Measurements from ENCODE around the gene MYOM1.
"Not testable (repeated sequence)": the region's sequence is repeated elsewhere in the genome, so short reads cannot be mapped to it uniquely, and the experiment has no call there.

Gene MYOM1

DNA sequence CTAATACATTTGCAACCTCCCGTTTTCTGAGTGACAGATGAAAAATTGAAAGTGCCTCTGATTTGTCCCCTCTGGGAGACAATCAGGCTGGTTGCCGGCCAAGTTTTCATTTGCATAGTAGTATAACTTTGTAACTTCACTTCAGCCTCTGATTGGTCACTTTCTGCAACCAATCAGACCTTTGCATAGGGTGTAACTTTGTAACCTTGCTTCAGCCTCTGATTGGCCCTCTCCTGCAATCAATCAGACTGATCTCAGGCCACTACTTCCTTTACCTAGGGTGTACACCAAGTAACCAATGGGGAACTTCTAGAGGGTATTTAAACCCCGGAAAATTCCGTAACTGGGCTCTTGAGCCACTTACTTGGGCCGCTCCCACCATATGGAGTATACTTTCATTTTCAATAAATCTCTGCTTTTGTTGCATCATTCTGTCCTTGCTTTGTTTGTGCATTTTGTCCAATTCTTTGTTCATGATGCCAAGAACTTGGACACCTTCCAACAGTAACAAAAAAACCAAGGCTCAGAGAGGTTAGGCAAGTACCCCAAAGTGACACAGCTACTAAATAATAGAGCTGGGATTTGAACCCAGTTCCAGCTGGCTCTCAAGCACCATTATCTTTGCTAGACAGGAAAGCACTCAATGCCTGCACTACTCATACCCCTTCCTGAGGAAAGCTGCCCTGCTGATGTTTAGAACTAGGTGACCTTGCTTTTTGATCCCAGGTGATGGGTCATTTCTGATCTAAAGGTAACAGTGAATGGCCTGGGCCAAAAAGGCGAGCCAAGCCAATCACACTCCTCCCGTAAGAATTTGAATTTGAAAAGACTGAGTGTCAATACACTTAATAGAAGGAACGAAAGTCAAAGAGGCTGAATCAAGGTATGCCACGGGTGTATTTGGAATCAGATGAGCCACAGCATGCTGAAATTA lies 10.9 kb upstream of the MYOM1 start:
- H3K27me3 ChIP-seq (ENCODE audit: control insufficient read depth in 1 of 2, insufficient read depth in 2 of 2, low read length in 2 of 2) = no peaks in the 10 kb centered on the region
- no peak overlapping the region for H3K27ac ChIP-seq (ENCODE audit: low read depth, low read length)
- H3K4me3 ChIP-seq (ENCODE audit: low read depth in 1 of 2, low read length in 2 of 2) = no peak overlapping the region
- H3K9ac ChIP-seq (ENCODE audit: low read length) = no peak overlapping the region
- no peaks in the 10 kb centered on the region for H3K9me3 ChIP-seq (ENCODE audit: low read length)
- H3K4me1 ChIP-seq (ENCODE audit: insufficient read depth, low read length) = no peaks in the 10 kb centered on the region
- H3K36me3 ChIP-seq (ENCODE audit: insufficient read depth, low read length) = no peaks in the 10 kb centered on the region

DNA sequence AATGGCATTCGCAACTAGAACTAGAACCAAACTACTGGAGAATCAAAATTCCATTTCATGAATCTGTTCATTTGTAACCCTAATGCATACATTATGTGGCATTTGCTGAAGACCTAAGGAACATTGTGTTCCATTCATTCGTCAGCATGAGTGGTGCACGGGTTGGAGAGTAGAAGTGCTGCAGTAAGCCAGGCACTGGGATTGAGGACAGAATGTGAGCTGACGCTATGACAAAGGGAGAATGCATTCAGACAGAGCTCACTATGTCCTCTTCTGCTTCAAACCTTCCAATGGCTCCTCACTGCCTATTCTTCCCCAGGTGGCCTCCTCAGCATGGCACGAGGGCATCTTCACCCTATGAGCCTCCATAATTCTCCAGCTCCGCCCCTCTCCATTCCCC lies 6.3 kb upstream of the MYOM1 start:
- H3K9ac ChIP-seq (ENCODE audit: low read length) = no peak overlapping the region
- H3K27ac ChIP-seq (ENCODE audit: low read depth, low read length) = no peak overlapping the region
- no peaks in the 10 kb centered on the region for H3K9me3 ChIP-seq (ENCODE audit: low read length)
- H3K27me3 ChIP-seq (ENCODE audit: control insufficient read depth in 1 of 2, insufficient read depth in 2 of 2, low read length in 2 of 2) = no peaks in the 10 kb centered on the region
- no peaks in the 10 kb centered on the region for H3K4me1 ChIP-seq (ENCODE audit: insufficient read depth, low read length)
- no peaks in the 10 kb centered on the region for H3K36me3 ChIP-seq (ENCODE audit: insufficient read depth, low read length)
- no peak overlapping the region for H3K4me3 ChIP-seq (ENCODE audit: low read depth in 1 of 2, low read length in 2 of 2)

DNA sequence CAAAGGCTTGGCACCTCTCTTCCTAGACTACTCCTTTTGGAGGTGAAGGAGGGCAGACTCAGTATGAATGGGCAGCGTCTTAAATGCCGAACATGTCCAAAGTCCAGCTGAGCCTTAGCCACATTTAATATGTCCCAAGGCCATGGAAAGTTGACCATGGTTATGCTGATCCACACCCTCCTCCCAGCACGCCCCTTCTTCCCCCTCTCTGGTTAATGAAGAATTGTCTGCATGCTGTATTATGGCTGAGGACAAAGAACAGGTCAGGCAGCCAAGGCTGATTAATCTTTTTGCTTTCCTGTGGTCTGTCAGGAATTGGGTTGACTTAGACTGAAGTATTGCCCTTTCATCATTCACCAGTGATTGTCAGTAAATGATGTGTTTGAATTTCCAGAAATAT lies 5.8 kb upstream of the MYOM1 start:
- Histone ChIP-seq H3K36me3 (ENCODE audit: insufficient read depth, low read length) (no peaks in the 10 kb centered on the region), H3K4me1 (ENCODE audit: insufficient read depth, low read length) (peaks cover 2% of the 10 kb centered on the region), H3K27ac (ENCODE audit: low read depth, low read length) (no peak overlapping the region), H3K9me3 (ENCODE audit: low read length) (no peaks in the 10 kb centered on the region), H3K27me3 (ENCODE audit: control insufficient read depth in 1 of 2, insufficient read depth in 2 of 2, low read length in 2 of 2) (no peaks in the 10 kb centered on the region), H3K9ac (ENCODE audit: low read length) (no peak overlapping the region), H3K4me3 (ENCODE audit: low read depth in 1 of 2, low read length in 2 of 2) (no peak overlapping the region)

DNA sequence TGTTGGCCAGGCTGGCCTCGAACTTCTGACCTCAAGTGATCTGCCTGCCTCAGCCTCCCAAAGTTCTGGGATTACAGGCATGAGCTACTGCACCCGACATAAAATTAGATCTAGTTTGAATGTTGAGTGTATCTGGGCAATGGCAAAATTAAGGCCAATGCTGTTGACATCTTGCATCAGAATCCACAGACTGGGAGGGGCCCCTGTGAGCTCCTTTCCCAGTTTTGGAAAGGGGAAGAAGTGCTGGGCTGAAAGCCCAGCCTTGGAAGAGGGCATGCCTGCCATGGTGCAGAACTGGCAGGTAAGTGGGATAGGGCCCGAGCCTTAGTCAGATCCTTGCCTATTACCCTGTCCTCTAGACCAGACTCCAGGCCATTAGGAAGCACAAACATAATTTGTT lies 4.5 kb upstream of the MYOM1 start:
- no peaks in the 10 kb centered on the region for H3K9me3 ChIP-seq (ENCODE audit: low read length)
- no peak overlapping the region for H3K9ac ChIP-seq (ENCODE audit: low read length)
- H3K27me3 ChIP-seq (ENCODE audit: control insufficient read depth in 1 of 2, insufficient read depth in 2 of 2, low read length in 2 of 2) = no peaks in the 10 kb centered on the region
- no peak overlapping the region for H3K4me3 ChIP-seq (ENCODE audit: low read depth in 1 of 2, low read length in 2 of 2)
- no peaks in the 10 kb centered on the region for H3K36me3 ChIP-seq (ENCODE audit: insufficient read depth, low read length)
- H3K27ac ChIP-seq (ENCODE audit: low read depth, low read length) = no peak overlapping the region
- peaks cover 11% of the 10 kb centered on the region for H3K4me1 ChIP-seq (ENCODE audit: insufficient read depth, low read length)

DNA sequence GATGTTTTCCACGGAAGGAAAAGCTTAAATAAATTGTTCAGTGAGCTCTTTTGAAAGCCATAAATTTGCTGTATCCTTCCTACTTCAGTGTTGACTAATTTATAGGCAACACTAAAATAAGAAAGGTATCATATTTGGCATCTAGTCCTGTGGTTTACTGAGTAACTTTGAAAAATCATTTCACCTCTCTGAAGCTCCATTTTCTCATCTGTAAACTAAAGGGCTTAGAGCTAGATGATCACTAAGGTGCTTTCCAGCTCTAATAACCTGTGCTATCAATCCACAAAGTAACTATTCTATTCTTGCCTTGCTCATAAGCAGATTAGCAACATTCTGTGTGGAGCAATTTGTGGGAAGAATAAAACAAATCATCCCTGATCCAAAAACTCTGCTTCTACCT lies 3.6 kb upstream of the MYOM1 start:
- H3K9me3 ChIP-seq (ENCODE audit: low read length) = no peaks in the 10 kb centered on the region
- no peak overlapping the region for H3K9ac ChIP-seq (ENCODE audit: low read length)
- no peaks in the 10 kb centered on the region for H3K36me3 ChIP-seq (ENCODE audit: insufficient read depth, low read length)
- H3K4me3 ChIP-seq (ENCODE audit: low read depth in 1 of 2, low read length in 2 of 2) = no peak overlapping the region
- no peak overlapping the region for H3K27ac ChIP-seq (ENCODE audit: low read depth, low read length)
- peaks cover 11% of the 10 kb centered on the region for H3K4me1 ChIP-seq (ENCODE audit: insufficient read depth, low read length)
- no peaks in the 10 kb centered on the region for H3K27me3 ChIP-seq (ENCODE audit: control insufficient read depth in 1 of 2, insufficient read depth in 2 of 2, low read length in 2 of 2)

DNA sequence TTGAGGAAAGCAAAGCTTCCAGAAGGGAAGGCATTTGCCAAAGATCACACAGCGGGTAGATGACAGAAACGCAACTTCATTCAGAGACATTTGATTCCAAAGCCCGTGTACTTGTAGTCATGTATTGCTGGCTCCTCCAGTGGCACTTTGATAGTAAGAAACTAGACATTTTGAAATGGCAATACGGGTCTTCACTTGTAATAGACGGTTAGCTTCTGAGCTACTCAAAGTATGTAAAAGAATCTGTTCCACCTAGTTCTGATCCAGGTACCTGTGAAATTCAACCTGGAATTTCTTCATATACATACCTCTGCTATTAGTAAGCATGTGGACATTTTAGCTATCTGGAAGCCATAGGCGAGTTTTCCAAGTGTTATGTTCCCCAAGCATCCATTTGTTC lies 1.7 kb upstream of the MYOM1 start:
- Histone ChIP-seq H3K4me1 (ENCODE audit: insufficient read depth, low read length) (peaks cover 11% of the 10 kb centered on the region), H3K27me3 (ENCODE audit: control insufficient read depth in 1 of 2, insufficient read depth in 2 of 2, low read length in 2 of 2) (no peaks in the 10 kb centered on the region), H3K9ac (ENCODE audit: low read length) (no peak overlapping the region), H3K4me3 (ENCODE audit: low read depth in 1 of 2, low read length in 2 of 2) (no peak overlapping the region), H3K27ac (ENCODE audit: low read depth, low read length) (no peak overlapping the region), H3K36me3 (ENCODE audit: insufficient read depth, low read length) (no peaks in the 10 kb centered on the region), H3K9me3 (ENCODE audit: low read length) (no peaks in the 10 kb centered on the region)

DNA sequence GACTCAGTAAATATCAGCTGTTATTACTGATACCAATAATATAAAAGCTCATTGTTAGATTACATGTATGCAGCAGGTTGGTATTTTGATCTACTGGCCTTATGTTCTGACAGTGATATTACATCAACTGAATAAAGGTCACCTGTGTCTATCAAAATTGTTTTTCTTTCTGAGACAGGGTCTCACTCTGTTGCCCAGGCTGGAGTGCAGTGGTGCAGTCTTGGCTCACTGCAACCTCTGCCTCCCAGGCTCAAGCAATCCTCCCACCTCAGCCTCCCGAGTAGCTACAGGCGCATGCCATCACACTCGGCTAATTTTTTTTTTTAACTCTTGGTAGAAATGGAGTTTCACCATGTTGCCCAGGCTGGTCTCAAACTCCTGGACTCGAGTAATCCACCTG lies 1.1 kb upstream of the MYOM1 start:
- H3K27me3 ChIP-seq (ENCODE audit: control insufficient read depth in 1 of 2, insufficient read depth in 2 of 2, low read length in 2 of 2); H3K36me3 ChIP-seq (ENCODE audit: insufficient read depth, low read length); H3K9me3 ChIP-seq (ENCODE audit: low read length); H3K9ac ChIP-seq (ENCODE audit: low read length); H3K4me3 ChIP-seq (ENCODE audit: low read depth in 1 of 2, low read length in 2 of 2); H3K27ac ChIP-seq (ENCODE audit: low read depth, low read length): not testable (repeated sequence)
- H3K4me1 ChIP-seq (ENCODE audit: insufficient read depth, low read length) = peaks cover 11% of the 10 kb centered on the region

DNA sequence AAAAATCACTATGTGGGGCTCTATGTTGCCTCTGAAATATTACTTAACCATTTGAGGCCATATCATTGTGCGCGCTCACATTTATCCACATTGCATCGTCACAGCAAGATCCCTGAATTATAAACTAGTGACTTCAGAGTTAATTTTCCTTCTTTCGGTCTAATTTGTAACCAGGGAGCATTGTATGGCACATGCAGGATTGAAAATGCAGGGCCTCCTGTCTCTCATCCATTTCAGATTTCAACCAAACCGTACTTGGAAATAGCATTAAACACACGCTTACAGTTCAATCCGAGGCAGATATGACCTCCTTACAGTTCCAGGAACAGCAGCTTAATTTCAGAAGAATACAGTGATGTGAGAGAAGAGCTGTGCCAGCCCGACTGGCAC lies 532 bp downstream of the MYOM1 start:
- H3K4me3 ChIP-seq (ENCODE audit: low read depth in 1 of 2, low read length in 2 of 2) = peak overlapping the region; percentile 39 to 70
- peak overlapping the region; percentile 59 for H3K9ac ChIP-seq (ENCODE audit: low read length)
- H3K4me1 ChIP-seq (ENCODE audit: insufficient read depth, low read length) = peaks cover 11% of the 10 kb centered on the region
- no peaks in the 10 kb centered on the region for H3K27me3 ChIP-seq (ENCODE audit: control insufficient read depth in 1 of 2, insufficient read depth in 2 of 2, low read length in 2 of 2)
- no peaks in the 10 kb centered on the region for H3K9me3 ChIP-seq (ENCODE audit: low read length)
- peak overlapping the region; percentile 78 for H3K27ac ChIP-seq (ENCODE audit: low read depth, low read length)
- no peaks in the 10 kb centered on the region for H3K36me3 ChIP-seq (ENCODE audit: insufficient read depth, low read length)

DNA sequence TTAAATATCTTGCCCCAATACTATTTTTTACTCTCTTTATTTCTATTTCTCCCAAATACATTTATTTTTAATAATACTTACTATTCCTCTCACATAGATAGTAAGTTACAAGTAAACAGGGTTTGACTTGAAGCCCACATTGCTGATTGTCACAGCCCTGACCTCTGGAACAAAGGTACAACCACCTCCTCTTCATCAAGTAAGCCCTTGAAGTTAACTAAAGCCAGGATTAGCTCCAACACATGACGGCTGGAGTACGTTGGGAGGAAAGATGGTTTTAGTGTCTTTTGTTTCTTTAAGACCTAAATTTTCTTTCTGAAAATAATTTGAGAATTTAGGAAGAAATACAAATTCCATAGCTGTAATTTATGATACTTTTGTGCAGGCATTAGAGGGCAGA lies 949 bp downstream of the MYOM1 start:
- peak overlapping the region; percentile 39 to 70 for H3K4me3 ChIP-seq (ENCODE audit: low read depth in 1 of 2, low read length in 2 of 2)
- no peaks in the 10 kb centered on the region for H3K27me3 ChIP-seq (ENCODE audit: control insufficient read depth in 1 of 2, insufficient read depth in 2 of 2, low read length in 2 of 2)
- H3K27ac ChIP-seq (ENCODE audit: low read depth, low read length) = peak overlapping the region; percentile 78
- H3K9ac ChIP-seq (ENCODE audit: low read length) = peak overlapping the region; percentile 59
- no peaks in the 10 kb centered on the region for H3K36me3 ChIP-seq (ENCODE audit: insufficient read depth, low read length)
- H3K9me3 ChIP-seq (ENCODE audit: low read length) = no peaks in the 10 kb centered on the region
- H3K4me1 ChIP-seq (ENCODE audit: insufficient read depth, low read length) = peaks cover 11% of the 10 kb centered on the region

DNA sequence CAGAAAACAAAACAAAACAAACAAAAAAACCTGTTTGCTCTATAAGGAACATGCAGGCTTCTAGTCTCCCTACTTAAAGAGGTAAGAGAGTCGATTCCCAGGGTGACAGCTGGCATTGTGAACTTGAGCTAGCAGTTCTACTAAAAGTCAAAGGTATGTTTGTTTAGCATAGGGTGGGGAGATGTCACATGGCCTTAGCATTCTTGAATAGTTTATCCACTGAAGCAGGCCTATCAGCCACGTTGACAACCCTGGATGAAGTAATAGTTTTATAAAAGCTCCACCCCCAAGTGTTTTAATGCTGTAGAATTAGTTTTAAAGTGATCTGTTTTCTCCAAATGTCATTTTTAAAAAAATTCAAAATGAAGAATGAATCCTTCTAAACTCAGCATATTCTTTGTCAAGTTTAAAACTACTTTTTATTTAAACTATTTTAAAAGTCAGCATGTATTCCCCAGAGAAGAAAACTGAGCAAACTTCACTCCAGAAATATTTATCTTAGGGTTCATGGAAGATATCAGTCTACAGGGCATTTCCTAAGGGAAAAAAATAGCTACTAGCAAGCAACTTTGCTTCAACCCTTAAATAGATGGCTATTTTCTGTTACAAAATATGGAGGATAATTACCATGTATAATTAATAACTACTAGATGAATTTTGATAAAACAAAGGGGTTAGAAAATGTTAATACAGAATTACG lies 1.7 kb downstream of the MYOM1 start:
- H3K9ac ChIP-seq (ENCODE audit: low read length) = no peak overlapping the region
- peaks cover 17% of the 10 kb centered on the region for H3K4me1 ChIP-seq (ENCODE audit: insufficient read depth, low read length)
- peak overlapping the region; percentile 35 for H3K27ac ChIP-seq (ENCODE audit: low read depth, low read length)
- H3K27me3 ChIP-seq (ENCODE audit: control insufficient read depth in 1 of 2, insufficient read depth in 2 of 2, low read length in 2 of 2) = no peaks in the 10 kb centered on the region
- H3K36me3 ChIP-seq (ENCODE audit: insufficient read depth, low read length) = no peaks in the 10 kb centered on the region
- no peaks in the 10 kb centered on the region for H3K9me3 ChIP-seq (ENCODE audit: low read length)
- no peak overlapping the region for H3K4me3 ChIP-seq (ENCODE audit: low read depth in 1 of 2, low read length in 2 of 2)

DNA sequence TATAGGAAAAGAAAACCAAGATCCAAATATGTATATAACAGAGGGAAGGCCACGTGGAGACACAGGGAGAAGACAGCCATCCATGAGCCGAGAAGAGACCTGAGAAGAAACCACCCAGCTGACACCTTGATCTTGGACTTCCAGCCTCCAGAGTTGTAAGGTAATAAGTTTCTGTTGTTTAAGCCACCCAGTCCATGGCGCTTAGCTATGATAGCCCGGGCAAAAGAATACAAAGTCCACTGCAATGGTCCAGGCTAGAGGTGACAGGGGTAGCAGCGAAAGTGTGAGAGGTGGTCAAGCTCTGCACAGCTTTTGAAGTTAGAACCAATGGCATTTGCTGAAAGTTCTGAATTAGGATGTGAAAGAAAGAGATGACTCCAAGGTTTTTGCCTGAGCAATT lies 2.8 kb downstream of the MYOM1 start:
- Histone ChIP-seq H3K9me3 (ENCODE audit: low read length) (no peaks in the 10 kb centered on the region), H3K9ac (ENCODE audit: low read length) (no peak overlapping the region), H3K4me3 (ENCODE audit: low read depth in 1 of 2, low read length in 2 of 2) (no peak overlapping the region), H3K27ac (ENCODE audit: low read depth, low read length) (no peak overlapping the region), H3K4me1 (ENCODE audit: insufficient read depth, low read length) (peaks cover 27% of the 10 kb centered on the region), H3K27me3 (ENCODE audit: control insufficient read depth in 1 of 2, insufficient read depth in 2 of 2, low read length in 2 of 2) (no peaks in the 10 kb centered on the region), H3K36me3 (ENCODE audit: insufficient read depth, low read length) (no peaks in the 10 kb centered on the region)

Measured in muscle layer of colon (tissue), 2 donors.